ENCODE results near the gene JAK3. TPM values are rescaled to one million over a fixed set of nuclear protein-coding genes. Genes with fewer than 3 reads are reported as not detected.
A peak's percentile ranks its signal among the peaks of the same experiment; 100 is the strongest.
"Not testable (repeated sequence)": the region's sequence is repeated elsewhere in the genome, so short reads cannot be mapped to it uniquely, and the experiment has no call there.

JAK3 gene
- total RNA-seq, 4 donors from 2014 or later = 2.3 to 22.1 (median 8.5) TPM

- Histone ChIP-seq H3K27me3 (no peaks in the 10 kb centered on the region), H3K9me3 (no peaks in the 10 kb centered on the region), H3K36me3 (peaks cover 0 to 5% (median 0%) of the 10 kb centered on the region in 4 donors), H3K27ac (no peak overlapping the region), H3K4me1 (peaks cover 0 to 9% (median 0%) of the 10 kb centered on the region in 4 donors), H3K4me3 (no peak overlapping the region)
- intact Hi-C loops (cut with DNase I; ENCODE audit: low total_unique reads) (no loop called here), in situ Hi-C loops (cut with MboI; ENCODE audit: low pct_ligation_motif_present in 1 of 4, low pct_unique_long_range_greater_than_20kb in 1 of 4, low sequenced_read_pairs in 3 of 4) (no loop called here)
- 53% methylated on average over 3 of the region's 3 CpGs; no CpG with 5 or more reads in 1 of the 2 donors for WGBS, 2 donors (ENCODE audit: low coverage in 1 of 2)
- TF ChIP-seq EP300 (IDR thresholded peaks at IDR 0.05; ENCODE audit: low read depth) (no peak), POLR2AphosphoS5 (IDR thresholded peaks at IDR 0.05) (no peak)
- DNase-seq = no peak
Observed at GRCh38 chr19:17806945-17807344, 40.8 kb downstream of the JAK3 start.

- Histone ChIP-seq H3K9me3 (no peaks in the 10 kb centered on the region), H3K36me3 (peaks cover 0 to 5% (median 0%) of the 10 kb centered on the region in 4 donors), H3K27ac (no peak overlapping the region), H3K4me1 (peaks cover 0 to 9% (median 0%) of the 10 kb centered on the region in 4 donors), H3K4me3 (no peak overlapping the region), H3K27me3 (no peaks in the 10 kb centered on the region)
- WGBS, 2 donors (ENCODE audit: low coverage in 1 of 2) = 83 to 92% methylated on average over 3 to 4 of the region's 4 CpGs
- DNase-seq = no peak
- intact Hi-C loops (cut with DNase I; ENCODE audit: low total_unique reads) (no loop called here), in situ Hi-C loops (cut with MboI; ENCODE audit: low pct_ligation_motif_present in 1 of 4, low pct_unique_long_range_greater_than_20kb in 1 of 4, low sequenced_read_pairs in 3 of 4) (no loop called here)
- TF ChIP-seq EP300 (IDR thresholded peaks at IDR 0.05; ENCODE audit: low read depth) (no peak), POLR2A (IDR thresholded peaks at IDR 0.05) (no peak), CTCF (IDR thresholded peaks at IDR 0.05) (no peak), POLR2AphosphoS5 (IDR thresholded peaks at IDR 0.05) (no peak)
Observed at GRCh38 chr19:17805427-17805826, 42.4 kb downstream of the JAK3 start.

GRCh38 chr19:17803264-17803896 lies 44.4 kb downstream of the JAK3 start:
- TF ChIP-seq POLR2A (IDR thresholded peaks at IDR 0.05) (no peak), CTCF (IDR thresholded peaks at IDR 0.05) (no peak), POLR2AphosphoS5 (IDR thresholded peaks at IDR 0.05) (no peak), EP300 (IDR thresholded peaks at IDR 0.05; ENCODE audit: low read depth) (no peak)
- H3K4me3 ChIP-seq = no peak overlapping the region
- DNase-seq = no peak
- peaks cover 3 to 18% (median 5%) of the 10 kb centered on the region in 4 donors for H3K4me1 ChIP-seq
- in situ Hi-C loops (cut with MboI; ENCODE audit: low pct_ligation_motif_present in 1 of 4, low pct_unique_long_range_greater_than_20kb in 1 of 4, low sequenced_read_pairs in 3 of 4) (no loop called here), intact Hi-C loops (cut with DNase I; ENCODE audit: low total_unique reads) (no loop called here)
- 60 to 100% methylated on average over 1 to 14 of the region's 14 CpGs for WGBS, 2 donors (ENCODE audit: low coverage in 1 of 2)
- H3K36me3 ChIP-seq = no peaks in the 10 kb centered on the region
- H3K27ac ChIP-seq = no peak overlapping the region
- no peaks in the 10 kb centered on the region for H3K9me3 ChIP-seq
- H3K27me3 ChIP-seq = peaks cover 3% of the 10 kb centered on the region

- 76 to 80% methylated on average over 4 to 12 of the region's 12 CpGs for WGBS, 2 donors (ENCODE audit: low coverage in 1 of 2)
- peaks cover 4% of the 10 kb centered on the region for H3K27me3 ChIP-seq
- H3K4me1 ChIP-seq = peaks cover 5 to 26% (median 11%) of the 10 kb centered on the region in 4 donors
- intact Hi-C loops (cut with DNase I; ENCODE audit: low total_unique reads) = no loop called here
- DNase-seq = no peak
- no peak overlapping the region for H3K27ac ChIP-seq
- TF ChIP-seq CTCF (IDR thresholded peaks at IDR 0.05) = no peak
- no peak for TF ChIP-seq POLR2A (IDR thresholded peaks at IDR 0.05)
- TF ChIP-seq POLR2AphosphoS5 (IDR thresholded peaks at IDR 0.05) = no peak
- no peak for TF ChIP-seq EP300 (IDR thresholded peaks at IDR 0.05; ENCODE audit: low read depth)
- H3K36me3 ChIP-seq = no peaks in the 10 kb centered on the region
- in situ Hi-C loops (cut with MboI; ENCODE audit: low pct_ligation_motif_present in 1 of 4, low pct_unique_long_range_greater_than_20kb in 1 of 4, low sequenced_read_pairs in 3 of 4) = no loop called here
- H3K4me3 ChIP-seq = no peak overlapping the region
- no peaks in the 10 kb centered on the region for H3K9me3 ChIP-seq
Observed at GRCh38 chr19:17802137-17802858, 45.5 kb downstream of the JAK3 start.

- H3K36me3 ChIP-seq; in situ Hi-C loops (cut with MboI; ENCODE audit: low pct_ligation_motif_present in 1 of 4, low pct_unique_long_range_greater_than_20kb in 1 of 4, low sequenced_read_pairs in 3 of 4); intact Hi-C loops (cut with DNase I; ENCODE audit: low total_unique reads); H3K4me3 ChIP-seq; H3K9me3 ChIP-seq; DNase-seq: not testable (repeated sequence)
- peaks cover 5 to 41% (median 25%) of the 10 kb centered on the region in 4 donors for H3K4me1 ChIP-seq
- H3K27me3 ChIP-seq = peaks cover 34% of the 10 kb centered on the region
- H3K27ac ChIP-seq = peak overlapping the region; percentile 91 to 92 (median 92)
- WGBS, 2 donors (ENCODE audit: low coverage in 1 of 2) = 86 to 89% methylated on average over 1 to 3 of the region's 3 CpGs
Observed at GRCh38 chr19:17798599-17798998, 49.2 kb downstream of the JAK3 start.
